Tongue (tissue), 2 donors: ENCODE data around the gene THSD7A. TPM values are rescaled to one million over a fixed set of nuclear protein-coding genes. Genes with fewer than 3 reads are reported as not detected.
"Not testable (repeated sequence)": the region's sequence is repeated elsewhere in the genome, so short reads cannot be mapped to it uniquely, and the experiment has no call there.

Experiments used
- DNase-seq: peaks from one replicate; pipeline ENCODE4 v3.0.0-alpha.2; 2015
- total RNA-seq: library from RNA; depleted of rRNA; stranded (reverse); fragments of >200 nt; gene quantifications from one replicate; pipeline ENCODE4 v1.2.3, GENCODE V29; 2014

THSD7A gene
- total RNA-seq, 1 donor from 2014 or later, result 10.6 TPM

- DNase-seq, result no peak
Measured at GRCh38 chr7:11573128-11573750, 258.8 kb downstream of the THSD7A start.

- no peak for DNase-seq
Measured at GRCh38 chr7:11570922-11571550, 261.0 kb downstream of the THSD7A start.

- no peak for DNase-seq
Measured at GRCh38 chr7:11570205-11570604, 261.8 kb downstream of the THSD7A start.

- DNase-seq, result no peak
Measured at GRCh38 chr7:11567571-11567970, 264.4 kb downstream of the THSD7A start.

GRCh38 chr7:11557627-11558026 is 274.4 kb downstream of the THSD7A start:
- no peak for DNase-seq

- peak; percentile 15 for DNase-seq
Measured at GRCh38 chr7:11552676-11553296, 279.2 kb downstream of the THSD7A start.

GRCh38 chr7:11551470-11551869 is 280.5 kb downstream of the THSD7A start:
- no peak for DNase-seq

- DNase-seq, result no peak
Measured at GRCh38 chr7:11548532-11548931, 283.5 kb downstream of the THSD7A start.

GRCh38 chr7:11541330-11541729 is 290.7 kb downstream of the THSD7A start:
- no peak for DNase-seq

- peak; percentile 65 for DNase-seq
Measured at GRCh38 chr7:11540271-11540761, 291.7 kb downstream of the THSD7A start.

GRCh38 chr7:11539853-11540252 is 292.1 kb downstream of the THSD7A start:
- peak; percentile 24 for DNase-seq

- peak; percentile 10 for DNase-seq
Measured at GRCh38 chr7:11538751-11539299, 293.2 kb downstream of the THSD7A start.

GRCh38 chr7:11533229-11533820 is 298.7 kb downstream of the THSD7A start:
- DNase-seq, result peak; percentile 41

- no peak for DNase-seq
Measured at GRCh38 chr7:11529382-11529781, 302.6 kb downstream of the THSD7A start.

- no peak for DNase-seq
Measured at GRCh38 chr7:11527707-11528106, 304.3 kb downstream of the THSD7A start.

- DNase-seq, result no peak
Measured at GRCh38 chr7:11524476-11525397, 307.3 kb downstream of the THSD7A start.

GRCh38 chr7:11521964-11522499 is 310.0 kb downstream of the THSD7A start:
- DNase-seq, result not testable (repeated sequence)

GRCh38 chr7:11517853-11518252 is 314.1 kb downstream of the THSD7A start:
- DNase-seq, result no peak

- no peak for DNase-seq
Measured at GRCh38 chr7:11516328-11516727, 315.7 kb downstream of the THSD7A start.

GRCh38 chr7:11513460-11513859 is 318.5 kb downstream of the THSD7A start:
- DNase-seq, result no peak

GRCh38 chr7:11507929-11508328 is 324.1 kb downstream of the THSD7A start:
- DNase-seq, result no peak
